ENCODE results near the gene KRAS. TPM values are rescaled to one million over a fixed set of nuclear protein-coding genes. Genes with fewer than 3 reads are reported as not detected.

KRAS gene
- total RNA-seq, 1 donor: 37.6 TPM

GRCh38 chr12:25194214-25194613 lies 56.5 kb downstream of the KRAS start:
- Histone ChIP-seq H3K27me3 (ENCODE audit: insufficient read depth, low read length) (no peaks in the 10 kb centered on the region), H3K9me3 (ENCODE audit: low read depth, low read length) (no peaks in the 10 kb centered on the region), H3K4me1 (ENCODE audit: insufficient read depth, low read length) (peaks cover 21% of the 10 kb centered on the region), H3K4me3 (ENCODE audit: low read length) (no peak overlapping the region)

GRCh38 chr12:25190793-25191192 lies 59.9 kb downstream of the KRAS start:
- no peak overlapping the region for H3K4me3 ChIP-seq (ENCODE audit: low read length)
- no peaks in the 10 kb centered on the region for H3K27me3 ChIP-seq (ENCODE audit: insufficient read depth, low read length)
- peaks cover 9% of the 10 kb centered on the region for H3K4me1 ChIP-seq (ENCODE audit: insufficient read depth, low read length)
- no peaks in the 10 kb centered on the region for H3K9me3 ChIP-seq (ENCODE audit: low read depth, low read length)

GRCh38 chr12:25189656-25190055 lies 61.1 kb downstream of the KRAS start:
- Histone ChIP-seq H3K9me3 (ENCODE audit: low read depth, low read length) (no peaks in the 10 kb centered on the region), H3K4me1 (ENCODE audit: insufficient read depth, low read length) (peaks cover 4% of the 10 kb centered on the region), H3K4me3 (ENCODE audit: low read length) (no peak overlapping the region), H3K27me3 (ENCODE audit: insufficient read depth, low read length) (no peaks in the 10 kb centered on the region)

DNA sequence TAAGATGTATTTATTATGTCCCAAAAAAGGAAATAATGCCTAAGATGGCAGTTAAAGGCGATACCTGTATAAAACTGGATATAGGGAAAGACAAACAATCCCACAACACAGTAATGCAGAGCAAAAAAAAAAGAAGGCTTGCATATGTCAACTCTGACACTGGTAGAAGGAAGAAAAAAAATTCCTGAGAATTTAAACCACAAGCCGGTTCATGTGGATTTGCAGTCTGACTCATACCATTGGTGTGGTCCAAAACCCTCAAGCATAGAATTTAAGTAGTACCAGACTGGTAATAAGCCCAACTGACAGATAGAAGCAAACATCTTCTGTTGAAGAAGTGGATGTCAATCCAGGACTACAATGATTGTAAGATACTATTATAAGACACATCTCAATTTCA lies 62.9 kb downstream of the KRAS start:
- H3K4me3 ChIP-seq (ENCODE audit: low read length): no peak overlapping the region
- no peaks in the 10 kb centered on the region for H3K9me3 ChIP-seq (ENCODE audit: low read depth, low read length)
- H3K27me3 ChIP-seq (ENCODE audit: insufficient read depth, low read length): no peaks in the 10 kb centered on the region
- H3K4me1 ChIP-seq (ENCODE audit: insufficient read depth, low read length): no peaks in the 10 kb centered on the region

DNA sequence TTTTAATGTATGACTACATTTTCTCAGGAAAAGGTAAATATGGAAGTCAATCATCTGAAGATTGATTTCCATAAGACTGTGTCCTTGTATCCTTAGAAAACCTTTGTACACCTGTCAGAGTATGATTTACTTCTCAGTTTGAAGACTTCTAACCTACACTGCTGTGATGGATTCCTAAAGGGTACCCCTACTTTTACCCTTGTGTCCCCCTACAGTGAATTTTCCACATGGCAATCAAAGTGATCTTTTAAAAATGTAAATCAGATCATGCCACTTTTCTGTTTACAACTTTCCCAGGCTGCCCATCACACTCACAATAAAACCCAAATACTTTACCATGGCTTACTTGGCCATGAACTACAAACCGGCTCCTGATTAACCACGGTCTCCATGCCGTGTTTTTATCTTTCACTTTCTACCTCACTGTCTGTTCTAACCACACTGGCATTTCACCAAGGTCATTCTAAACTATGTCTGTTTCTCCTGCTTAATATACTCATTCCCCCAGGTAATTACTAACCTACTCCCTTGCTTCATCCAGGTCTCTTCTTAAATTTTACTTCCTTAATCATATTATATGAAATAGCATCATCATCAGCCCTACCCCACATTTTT lies 63.8 kb downstream of the KRAS start:
- H3K4me1 ChIP-seq (ENCODE audit: insufficient read depth, low read length): no peaks in the 10 kb centered on the region
- H3K4me3 ChIP-seq (ENCODE audit: low read length): no peak overlapping the region
- no peaks in the 10 kb centered on the region for H3K9me3 ChIP-seq (ENCODE audit: low read depth, low read length)
- H3K27me3 ChIP-seq (ENCODE audit: insufficient read depth, low read length): no peaks in the 10 kb centered on the region

- no peak overlapping the region for H3K4me3 ChIP-seq (ENCODE audit: low read length)
- H3K4me1 ChIP-seq (ENCODE audit: insufficient read depth, low read length): no peaks in the 10 kb centered on the region
- no peaks in the 10 kb centered on the region for H3K27me3 ChIP-seq (ENCODE audit: insufficient read depth, low read length)
- H3K9me3 ChIP-seq (ENCODE audit: low read depth, low read length): no peaks in the 10 kb centered on the region
Measured at GRCh38 chr12:25186038-25186787, 64.5 kb downstream of the KRAS start.

DNA sequence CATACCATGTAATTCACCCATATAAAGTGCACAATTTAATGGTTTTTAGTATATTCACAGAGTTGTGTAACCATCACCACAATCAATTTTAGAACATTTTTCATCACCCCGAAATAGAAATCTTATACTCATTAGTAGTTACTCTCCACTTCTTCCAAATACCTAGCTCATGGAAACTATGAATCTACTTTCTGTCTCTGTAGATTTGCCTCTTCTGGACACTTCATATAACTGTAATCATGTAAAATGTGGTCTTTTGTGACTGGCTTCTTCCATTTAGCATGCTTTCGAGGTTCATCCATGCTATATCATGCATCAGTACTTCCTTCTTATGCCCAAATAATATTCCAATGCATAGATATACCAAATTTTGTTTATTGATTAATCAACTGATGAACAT lies 66.6 kb downstream of the KRAS start:
- Histone ChIP-seq H3K4me3 (ENCODE audit: low read length) (no peak overlapping the region), H3K9me3 (ENCODE audit: low read depth, low read length) (no peaks in the 10 kb centered on the region), H3K27me3 (ENCODE audit: insufficient read depth, low read length) (no peaks in the 10 kb centered on the region), H3K4me1 (ENCODE audit: insufficient read depth, low read length) (no peaks in the 10 kb centered on the region)

GRCh38 chr12:25182765-25183164 lies 68.0 kb downstream of the KRAS start:
- no peak overlapping the region for H3K4me3 ChIP-seq (ENCODE audit: low read length)
- H3K27me3 ChIP-seq (ENCODE audit: insufficient read depth, low read length): no peaks in the 10 kb centered on the region
- no peaks in the 10 kb centered on the region for H3K9me3 ChIP-seq (ENCODE audit: low read depth, low read length)

GRCh38 chr12:25162866-25163265 lies 87.9 kb downstream of the KRAS start:
- no peaks in the 10 kb centered on the region for H3K4me1 ChIP-seq (ENCODE audit: insufficient read depth, low read length)
- no peaks in the 10 kb centered on the region for H3K9me3 ChIP-seq (ENCODE audit: low read depth, low read length)
- no peak overlapping the region for H3K4me3 ChIP-seq (ENCODE audit: low read length)
- H3K27me3 ChIP-seq (ENCODE audit: insufficient read depth, low read length): no peaks in the 10 kb centered on the region

More at GRCh38 chr12:25182765-25183164, 68.0 kb downstream of the KRAS start:
- H3K4me1 ChIP-seq (ENCODE audit: insufficient read depth, low read length): no peaks in the 10 kb centered on the region

DNA sequence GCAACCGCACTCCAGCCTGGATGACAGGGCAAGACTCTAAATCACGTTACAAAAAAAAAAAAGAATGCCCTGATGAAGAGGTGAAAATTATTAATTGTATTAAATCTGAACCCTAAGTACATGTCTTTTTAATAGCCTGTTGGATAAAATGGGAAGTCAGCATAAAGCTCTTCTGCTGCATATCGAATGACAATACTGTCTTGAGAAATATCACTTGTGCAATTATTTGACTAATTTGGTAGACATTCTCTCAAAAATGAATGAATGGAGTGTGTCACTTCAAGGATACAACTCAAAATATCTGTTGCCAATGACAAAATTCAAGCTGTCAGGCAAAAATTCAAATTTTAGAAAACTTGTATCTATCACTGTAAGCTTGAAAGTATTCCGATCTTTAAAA lies 94.7 kb downstream of the KRAS start:
- Histone ChIP-seq H3K4me3 (ENCODE audit: low read length) (no peak overlapping the region), H3K4me1 (ENCODE audit: insufficient read depth, low read length) (peaks cover 8% of the 10 kb centered on the region), H3K27me3 (ENCODE audit: insufficient read depth, low read length) (no peaks in the 10 kb centered on the region), H3K9me3 (ENCODE audit: low read depth, low read length) (no peaks in the 10 kb centered on the region)

DNA sequence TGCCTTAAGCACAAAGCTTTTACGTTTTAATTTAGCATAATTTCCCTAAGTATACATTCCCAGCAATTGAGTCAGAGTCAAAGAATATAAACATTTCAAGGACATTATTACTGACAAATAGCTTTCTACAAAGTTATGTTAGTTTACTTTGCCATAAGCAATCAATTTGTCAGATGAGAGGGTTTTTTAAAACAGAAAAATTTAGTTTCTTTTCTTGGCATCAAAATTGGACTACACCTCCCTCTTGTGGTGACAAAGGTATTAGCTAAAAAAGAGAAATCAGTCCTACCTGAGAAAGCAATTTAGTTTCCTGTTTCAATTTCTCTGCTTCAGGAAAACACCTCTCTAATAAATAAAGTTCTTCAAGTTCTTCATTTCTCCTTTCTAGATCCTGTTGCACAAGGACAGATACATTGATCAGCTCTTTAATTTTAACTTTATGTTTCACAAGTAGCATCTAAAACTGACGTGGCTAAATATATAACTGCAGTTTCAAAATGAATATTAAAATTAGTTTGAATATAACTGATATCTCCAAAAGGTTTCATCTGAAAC lies 95.6 kb downstream of the KRAS start:
- no peak overlapping the region for H3K4me3 ChIP-seq (ENCODE audit: low read length)
- peaks cover 8% of the 10 kb centered on the region for H3K4me1 ChIP-seq (ENCODE audit: insufficient read depth, low read length)
- no peaks in the 10 kb centered on the region for H3K27me3 ChIP-seq (ENCODE audit: insufficient read depth, low read length)
- no peaks in the 10 kb centered on the region for H3K9me3 ChIP-seq (ENCODE audit: low read depth, low read length)

Other genes starting within 250 kb of the KRAS start
- gene DNAI7, start 55.8 kb downstream of the KRAS start, total RNA-seq: 0.10 TPM
- 67.5 TPM for gene ETFRF1, start 55.7 kb downstream of the KRAS start, total RNA-seq